HEK293T (cell line): ENCODE measurements around the gene LTBP4.

Source experiments
- BHLHE40 ChIP-seq: fragments of 450-650 bp; IDR thresholded peaks from 2 replicates; pipeline ENCODE4 v1.6.1; 2016; ENCODE audit warnings: mild to moderate bottlenecking, moderate library complexity, borderline replicate concordance
- CTBP1 ChIP-seq: fragments of 450-650 bp; IDR thresholded peaks from 2 replicates; pipeline ENCODE4 v1.6.1; 2016; ENCODE audit warnings: borderline replicate concordance
- ELF4 ChIP-seq: fragments of 450-650 bp; IDR thresholded peaks from 2 replicates; pipeline ENCODE4 v1.6.1; 2017; ENCODE audit warnings: antibody characterized with exemption
- FOXK2 ChIP-seq: fragments of 450-650 bp; IDR thresholded peaks from 2 replicates; pipeline ENCODE4 v1.6.1; 2016; ENCODE audit warnings: mild to moderate bottlenecking
- FOXM1 ChIP-seq: fragments of 450-650 bp; IDR thresholded peaks from 2 replicates; pipeline ENCODE4 v1.6.1; 2017; ENCODE audit warnings: mild to moderate bottlenecking, borderline replicate concordance
- SP1 ChIP-seq: fragments of 450-650 bp; IDR thresholded peaks from 2 replicates; pipeline ENCODE4 v1.6.1; 2017
- TARDBP ChIP-seq: fragments of 450-650 bp; IDR thresholded peaks from 2 replicates; pipeline ENCODE4 v1.6.1; 2016
- ZNF384 ChIP-seq: fragments of 450-650 bp; IDR thresholded peaks from 2 replicates; pipeline ENCODE4 v1.6.1; 2016

GRCh38 chr19:40621283-40621682, 20.1 kb downstream of the LTBP4 start:
- TF ChIP-seq SP1 (no peak), FOXK2 (no peak), ZNF384 (no peak), FOXM1 (no peak), ELF4 (no peak), BHLHE40 (no peak), CTBP1 (no peak), TARDBP (no peak)
